Osteoblast (primary cell): ENCODE results near the gene AGPAT4. TPM values are rescaled to one million over a fixed set of nuclear protein-coding genes. Genes with fewer than 3 reads are reported as not detected.
A peak's percentile ranks its signal among the peaks of the same experiment; 100 is the strongest.

ENCODE experiments used
- DNase-seq: peaks from one replicate; pipeline ENCODE4 v3.0.0; 2011; ENCODE audit warnings: low spot score, mixed read lengths; ENCODE audit not compliant: insufficient read length; ENCODE audit errors: missing footprints
- H2AFZ ChIP-seq: 2 replicates; pipeline ENCODE4 v1.6.0; 2011; ENCODE audit warnings: mild to moderate bottlenecking, low read length
- H3K27ac ChIP-seq: 2 replicates; pipeline ENCODE4 v1.5.1; 2011; ENCODE audit warnings: mild to moderate bottlenecking, low read depth, low read length, moderate library complexity
- H3K27me3 ChIP-seq: 2 replicates; pipeline ENCODE4 v1.6.0; 2012; ENCODE audit warnings: mild to moderate bottlenecking, control low read depth, inconsistent platforms, low read length, moderate library complexity; ENCODE audit not compliant: insufficient read depth
- H3K36me3 ChIP-seq: 2 replicates; pipeline ENCODE4 v1.5.1; 2011; ENCODE audit warnings: mild to moderate bottlenecking, low read length, control low read depth, moderate library complexity; ENCODE audit not compliant: insufficient read depth
- H3K4me1 ChIP-seq: 2 replicates; pipeline ENCODE4 v1.5.1; 2011; ENCODE audit warnings: mild to moderate bottlenecking, low read length, control low read depth, moderate library complexity; ENCODE audit not compliant: insufficient read depth
- H3K4me2 ChIP-seq: 2 replicates; pipeline ENCODE4 v1.6.0; 2011; ENCODE audit warnings: mild to moderate bottlenecking, low read length; ENCODE audit not compliant: insufficient read depth
- H3K4me3 ChIP-seq: fragments of 200-600 bp; sonication (generic); 3 replicates; pipeline ENCODE4 v1.5.1; 2012; ENCODE audit warnings: mild to moderate bottlenecking, low read length, inconsistent platforms; ENCODE audit not compliant: insufficient read depth
- H3K79me2 ChIP-seq: 2 replicates; pipeline ENCODE4 v1.6.0; 2012; ENCODE audit warnings: mild to moderate bottlenecking, low read length, control low read depth, inconsistent platforms; ENCODE audit not compliant: insufficient read depth
- H3K9me3 ChIP-seq: 2 replicates; pipeline ENCODE4 v1.5.1; 2011; ENCODE audit warnings: low read depth, low read length, control low read depth
- H4K20me1 ChIP-seq: 2 replicates; pipeline ENCODE4 v1.6.0; 2012; ENCODE audit warnings: mild to moderate bottlenecking, low read length, control low read depth; ENCODE audit not compliant: insufficient read depth
- total RNA-seq: library from RNA; depleted of rRNA; stranded (reverse); fragments of >200 nt; gene quantifications from 2 replicates; pipeline ENCODE4 v1.2.3, GENCODE V29; 2012
- TF ChIP-seq, protein P1 (sequence below): IDR thresholded peaks from 2 replicates; pipeline ENCODE4 v1.5.1; 2011; ENCODE audit warnings: mild to moderate bottlenecking, low read depth, low read length, moderate library complexity; ENCODE audit errors: extremely low read depth

AGPAT4 gene
- total RNA-seq, 1 donor = 13.8 TPM

GRCh38 chr6:161163466-161164181 is 110.2 kb downstream of the AGPAT4 start:
- no peaks in the 10 kb centered on the region for H3K79me2 ChIP-seq
- DNase-seq = no peak
- no peak overlapping the region for H3K27ac ChIP-seq
- H4K20me1 ChIP-seq = no peaks in the 10 kb centered on the region
- no peak overlapping the region for H3K4me2 ChIP-seq
- H3K27me3 ChIP-seq = no peaks in the 10 kb centered on the region
- no peaks in the 10 kb centered on the region for H3K9me3 ChIP-seq
- H3K36me3 ChIP-seq = no peaks in the 10 kb centered on the region
- TF ChIP-seq, protein P1, sequence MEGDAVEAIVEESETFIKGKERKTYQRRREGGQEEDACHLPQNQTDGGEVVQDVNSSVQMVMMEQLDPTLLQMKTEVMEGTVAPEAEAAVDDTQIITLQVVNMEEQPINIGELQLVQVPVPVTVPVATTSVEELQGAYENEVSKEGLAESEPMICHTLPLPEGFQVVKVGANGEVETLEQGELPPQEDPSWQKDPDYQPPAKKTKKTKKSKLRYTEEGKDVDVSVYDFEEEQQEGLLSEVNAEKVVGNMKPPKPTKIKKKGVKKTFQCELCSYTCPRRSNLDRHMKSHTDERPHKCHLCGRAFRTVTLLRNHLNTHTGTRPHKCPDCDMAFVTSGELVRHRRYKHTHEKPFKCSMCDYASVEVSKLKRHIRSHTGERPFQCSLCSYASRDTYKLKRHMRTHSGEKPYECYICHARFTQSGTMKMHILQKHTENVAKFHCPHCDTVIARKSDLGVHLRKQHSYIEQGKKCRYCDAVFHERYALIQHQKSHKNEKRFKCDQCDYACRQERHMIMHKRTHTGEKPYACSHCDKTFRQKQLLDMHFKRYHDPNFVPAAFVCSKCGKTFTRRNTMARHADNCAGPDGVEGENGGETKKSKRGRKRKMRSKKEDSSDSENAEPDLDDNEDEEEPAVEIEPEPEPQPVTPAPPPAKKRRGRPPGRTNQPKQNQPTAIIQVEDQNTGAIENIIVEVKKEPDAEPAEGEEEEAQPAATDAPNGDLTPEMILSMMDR = no peak
- no peak overlapping the region for H2AFZ ChIP-seq
- no peak overlapping the region for H3K4me3 ChIP-seq
- peaks cover 19% of the 10 kb centered on the region for H3K4me1 ChIP-seq

DNA sequence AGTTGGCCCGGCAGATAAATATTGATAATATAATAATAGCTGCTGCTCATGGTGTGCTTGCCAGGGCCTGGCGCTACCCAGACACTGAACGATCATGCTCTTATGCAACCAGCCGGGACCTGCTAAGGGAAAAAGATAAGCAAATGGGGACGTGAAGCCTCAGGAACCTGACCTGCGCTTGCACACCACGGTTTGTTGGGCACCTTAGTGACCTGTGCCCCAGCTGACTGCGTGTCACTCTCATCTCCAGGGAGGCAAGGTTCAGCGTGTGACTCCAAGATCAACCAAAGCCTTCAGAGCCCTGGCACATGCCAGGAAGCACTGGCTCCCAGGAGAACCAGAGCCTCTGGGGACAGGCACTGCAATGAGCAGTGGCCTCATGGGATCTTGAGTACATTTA is 111.1 kb downstream of the AGPAT4 start:
- DNase-seq = no peak
- no peaks in the 10 kb centered on the region for H3K9me3 ChIP-seq
- H3K79me2 ChIP-seq = no peaks in the 10 kb centered on the region
- TF ChIP-seq, protein P1 = no peak
- H3K4me1 ChIP-seq = peaks cover 13% of the 10 kb centered on the region
- H3K4me3 ChIP-seq = no peak overlapping the region
- no peak overlapping the region for H2AFZ ChIP-seq
- H3K36me3 ChIP-seq = no peaks in the 10 kb centered on the region
- H4K20me1 ChIP-seq = no peaks in the 10 kb centered on the region
- no peak overlapping the region for H3K27ac ChIP-seq
- H3K4me2 ChIP-seq = no peak overlapping the region
- no peaks in the 10 kb centered on the region for H3K27me3 ChIP-seq

DNA sequence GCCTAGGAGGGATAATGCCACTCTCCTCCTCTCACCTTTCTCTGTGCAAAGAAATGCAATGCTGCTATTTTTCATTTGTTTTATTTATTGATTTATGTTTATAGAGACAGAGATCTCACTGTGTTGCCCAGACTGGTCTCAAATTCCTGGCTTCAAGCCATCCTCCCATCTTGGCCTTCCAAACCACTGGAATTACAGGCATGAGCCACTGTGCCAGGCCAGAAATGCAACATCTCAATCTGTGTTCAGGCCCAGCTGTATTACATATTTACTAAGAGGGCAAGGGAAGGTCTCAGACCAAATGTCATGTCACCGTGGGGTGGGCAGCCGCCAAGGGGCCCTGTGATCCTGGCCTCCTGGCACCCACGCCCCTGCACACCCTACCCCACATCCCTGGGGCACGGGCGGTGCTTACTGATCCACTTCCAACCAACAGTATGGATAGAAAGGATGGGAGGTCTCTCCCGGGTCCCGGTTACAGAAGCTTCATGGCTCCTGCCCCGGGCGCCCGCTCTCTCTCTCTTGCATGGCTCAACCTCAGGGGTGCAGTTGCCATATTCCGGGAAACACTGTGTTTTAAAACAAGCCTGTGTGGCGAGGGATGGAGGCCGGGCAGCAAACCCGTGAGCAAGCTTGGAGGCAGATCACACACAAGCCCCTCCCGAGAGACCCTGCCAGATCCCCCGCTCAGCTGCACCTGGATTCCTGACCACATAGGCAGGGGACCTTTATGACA is 111.8 kb downstream of the AGPAT4 start:
- no peak overlapping the region for H2AFZ ChIP-seq

GRCh38 chr6:161161121-161161520 is 112.7 kb downstream of the AGPAT4 start:
- Histone ChIP-seq H3K79me2 (no peaks in the 10 kb centered on the region), H3K9me3 (no peaks in the 10 kb centered on the region), H3K27ac (peak overlapping the region; percentile 36), H3K27me3 (no peaks in the 10 kb centered on the region), H3K4me2 (no peak overlapping the region), H4K20me1 (no peaks in the 10 kb centered on the region), H3K4me3 (no peak overlapping the region), H2AFZ (no peak overlapping the region), H3K4me1 (peaks cover 13% of the 10 kb centered on the region), H3K36me3 (no peaks in the 10 kb centered on the region)
- DNase-seq = no peak
- TF ChIP-seq, protein P1 = no peak

More for the DNA sequence above, 111.8 kb downstream of the AGPAT4 start:
- TF ChIP-seq, protein P1 = no peak
- Histone ChIP-seq H3K27ac (no peak overlapping the region), H3K27me3 (no peaks in the 10 kb centered on the region), H3K4me3 (no peak overlapping the region), H3K36me3 (no peaks in the 10 kb centered on the region), H4K20me1 (no peaks in the 10 kb centered on the region), H3K4me2 (peak overlapping the region; percentile 8), H3K79me2 (no peaks in the 10 kb centered on the region), H3K4me1 (peaks cover 13% of the 10 kb centered on the region), H3K9me3 (no peaks in the 10 kb centered on the region)
- DNase-seq = peak; percentile 69
